ENCODE results near the gene ASB9. TPM values are rescaled to one million over a fixed set of nuclear protein-coding genes. Genes with fewer than 3 reads are reported as not detected.
"Not testable (repeated sequence)": the region's sequence is repeated elsewhere in the genome, so short reads cannot be mapped to it uniquely, and the experiment has no call there.

ASB9 gene, protein sequence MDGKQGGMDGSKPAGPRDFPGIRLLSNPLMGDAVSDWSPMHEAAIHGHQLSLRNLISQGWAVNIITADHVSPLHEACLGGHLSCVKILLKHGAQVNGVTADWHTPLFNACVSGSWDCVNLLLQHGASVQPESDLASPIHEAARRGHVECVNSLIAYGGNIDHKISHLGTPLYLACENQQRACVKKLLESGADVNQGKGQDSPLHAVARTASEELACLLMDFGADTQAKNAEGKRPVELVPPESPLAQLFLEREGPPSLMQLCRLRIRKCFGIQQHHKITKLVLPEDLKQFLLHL
- total RNA-seq = 1 to 10 TPM; 1.9 to 4.0 (median 2.7) TPM

DNA sequence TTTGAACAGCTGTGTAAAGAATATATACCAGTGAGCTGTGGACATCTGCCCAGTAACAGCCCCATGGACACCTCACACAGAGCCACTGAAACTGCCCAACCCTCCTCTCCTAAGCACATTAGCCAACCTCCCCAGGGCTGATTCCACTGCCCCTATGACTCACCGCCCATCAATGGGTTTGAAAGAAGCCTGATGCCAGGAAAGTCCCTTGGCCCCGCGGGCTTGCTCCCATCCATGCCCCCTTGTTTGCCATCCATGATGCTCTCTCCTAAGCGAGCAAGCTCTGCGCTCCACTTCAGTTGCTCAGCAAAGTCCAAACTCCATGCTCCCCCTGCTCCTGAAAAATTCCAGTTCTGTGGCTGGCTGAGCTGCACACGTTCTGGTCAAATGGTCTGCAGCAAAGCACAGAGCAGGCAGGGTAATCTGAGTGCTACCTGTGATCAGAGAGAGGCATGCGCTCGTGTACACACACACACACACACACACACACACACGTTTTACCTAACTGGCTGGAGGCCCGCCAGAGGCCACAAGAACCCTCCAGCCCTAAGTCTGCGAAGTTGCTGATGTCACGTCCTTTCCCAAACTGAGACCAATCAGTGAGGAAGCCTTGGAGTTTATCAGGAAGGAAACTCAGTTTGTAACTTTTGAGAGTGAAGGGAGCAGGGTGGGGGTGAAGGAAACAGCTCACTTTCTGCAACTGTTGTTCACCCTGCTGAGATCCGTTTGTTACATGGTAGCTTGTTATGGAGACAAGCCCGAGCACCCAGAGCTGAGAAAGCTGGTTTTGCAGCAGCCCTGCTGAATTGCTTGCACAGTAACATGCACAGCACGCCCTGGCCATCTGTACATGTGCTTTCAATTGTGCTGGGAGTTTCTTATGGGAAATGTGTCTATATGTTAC, at the start of gene ASB9:
Gene ASB9, minus strand, starts transcription at position 466 of the 904 bp plus-strand sequence. Its CDS starts 209 bp downstream, at position 257.
- TF ChIP-seq, protein P1, sequence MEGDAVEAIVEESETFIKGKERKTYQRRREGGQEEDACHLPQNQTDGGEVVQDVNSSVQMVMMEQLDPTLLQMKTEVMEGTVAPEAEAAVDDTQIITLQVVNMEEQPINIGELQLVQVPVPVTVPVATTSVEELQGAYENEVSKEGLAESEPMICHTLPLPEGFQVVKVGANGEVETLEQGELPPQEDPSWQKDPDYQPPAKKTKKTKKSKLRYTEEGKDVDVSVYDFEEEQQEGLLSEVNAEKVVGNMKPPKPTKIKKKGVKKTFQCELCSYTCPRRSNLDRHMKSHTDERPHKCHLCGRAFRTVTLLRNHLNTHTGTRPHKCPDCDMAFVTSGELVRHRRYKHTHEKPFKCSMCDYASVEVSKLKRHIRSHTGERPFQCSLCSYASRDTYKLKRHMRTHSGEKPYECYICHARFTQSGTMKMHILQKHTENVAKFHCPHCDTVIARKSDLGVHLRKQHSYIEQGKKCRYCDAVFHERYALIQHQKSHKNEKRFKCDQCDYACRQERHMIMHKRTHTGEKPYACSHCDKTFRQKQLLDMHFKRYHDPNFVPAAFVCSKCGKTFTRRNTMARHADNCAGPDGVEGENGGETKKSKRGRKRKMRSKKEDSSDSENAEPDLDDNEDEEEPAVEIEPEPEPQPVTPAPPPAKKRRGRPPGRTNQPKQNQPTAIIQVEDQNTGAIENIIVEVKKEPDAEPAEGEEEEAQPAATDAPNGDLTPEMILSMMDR (IDR thresholded peaks at IDR 0.05) = no peak
- ATAC-seq (ENCODE audit: low FRiP score) = peak; percentile 84
- no peak for DNase-seq (ENCODE audit: low spot score)

DNA sequence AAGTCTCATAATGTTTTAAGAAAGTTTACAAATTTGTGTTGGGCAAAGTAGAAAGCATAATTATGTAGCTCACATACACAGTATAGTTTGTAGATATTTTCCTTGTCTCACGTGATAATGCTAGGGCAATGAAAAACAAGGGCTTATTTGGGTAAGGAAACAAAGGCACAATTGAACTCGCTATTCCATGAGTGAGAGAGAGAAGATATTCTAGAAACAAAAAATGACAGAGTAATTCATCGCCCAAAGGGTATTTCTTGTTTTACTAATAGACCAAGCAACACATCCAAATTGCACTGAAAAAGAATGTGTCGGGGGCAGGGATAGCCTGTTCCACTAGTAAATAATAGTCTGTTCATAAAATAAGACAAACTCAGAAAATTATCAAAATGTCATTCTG, 49.2 kb upstream of the ASB9 start:
- ATAC-seq (ENCODE audit: low FRiP score) (no peak), DNase-seq (ENCODE audit: low spot score) (no peak)
- TF ChIP-seq, protein P1 (IDR thresholded peaks at IDR 0.05) = no peak

DNA sequence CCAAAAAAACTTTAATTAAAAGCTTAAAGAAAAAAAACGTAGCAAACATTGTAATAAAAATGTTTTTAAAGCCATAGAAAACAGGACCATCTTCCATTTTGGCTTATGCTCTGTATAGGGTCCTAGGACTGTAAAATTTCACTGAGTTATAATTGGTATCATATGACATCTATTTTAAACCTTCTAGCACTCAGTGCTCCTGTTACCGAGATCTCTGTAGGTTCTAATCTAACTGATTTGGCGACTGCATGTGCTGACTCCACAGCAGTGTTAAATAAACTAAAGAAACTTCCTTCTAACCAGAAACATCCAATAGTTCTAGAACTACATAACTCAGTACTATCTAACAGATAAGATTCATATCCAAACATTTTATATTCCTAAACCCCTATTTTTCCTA, 45.6 kb upstream of the ASB9 start, which contains the start of gene ASB11:
Gene ASB11, minus strand, starts transcription at position 132 of the 400 bp plus-strand sequence. Its CDS starts 35 bp downstream, at position 97.
- ATAC-seq (ENCODE audit: low FRiP score) = no peak
- DNase-seq (ENCODE audit: low spot score) = no peak
- TF ChIP-seq, protein P1 (IDR thresholded peaks at IDR 0.05) = no peak

DNA sequence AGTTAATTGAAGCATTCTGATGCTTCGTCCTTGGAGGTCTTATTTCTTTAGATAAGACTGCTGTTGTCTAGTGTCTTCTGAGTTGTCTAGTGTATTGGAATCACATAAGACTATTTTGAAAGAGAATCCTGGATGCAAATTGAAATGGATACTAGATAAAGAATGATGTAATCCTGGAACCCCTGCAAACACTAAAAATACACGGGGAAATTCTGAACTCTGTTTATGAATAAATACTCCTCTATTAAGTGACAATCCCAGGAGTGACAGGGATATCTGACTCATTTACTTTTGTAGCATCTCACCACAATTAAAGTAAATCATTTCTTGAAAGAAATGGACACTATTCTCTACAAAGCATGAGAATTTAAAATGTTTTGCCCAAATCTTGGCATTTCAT, 44.6 kb upstream of the ASB9 start:
- TF ChIP-seq, protein P1 (IDR thresholded peaks at IDR 0.05) = no peak
- ATAC-seq (ENCODE audit: low FRiP score) (no peak), DNase-seq (ENCODE audit: low spot score) (no peak)

DNA sequence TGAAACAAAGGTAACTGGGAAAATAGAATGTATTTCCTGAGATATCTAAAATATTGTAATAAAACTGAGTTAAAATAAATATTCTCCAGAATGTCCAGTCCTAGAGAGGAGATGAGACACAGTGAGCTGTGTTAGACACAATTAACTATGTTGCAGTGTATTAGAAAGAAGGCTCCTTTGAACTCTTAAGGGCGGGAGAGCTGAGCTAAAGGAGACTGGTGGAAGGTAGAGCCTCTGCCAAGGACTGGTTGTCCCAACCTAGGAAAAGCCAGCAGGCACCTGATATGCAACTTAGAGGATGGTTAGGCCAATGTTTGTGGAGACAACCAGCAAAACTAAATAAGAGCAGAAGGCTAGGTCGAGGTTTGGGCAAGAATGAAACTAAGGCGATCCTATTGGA, 41.2 kb upstream of the ASB9 start:
- no peak for DNase-seq (ENCODE audit: low spot score)
- TF ChIP-seq, protein P1 (IDR thresholded peaks at IDR 0.05) = no peak
- no peak for ATAC-seq (ENCODE audit: low FRiP score)

DNA sequence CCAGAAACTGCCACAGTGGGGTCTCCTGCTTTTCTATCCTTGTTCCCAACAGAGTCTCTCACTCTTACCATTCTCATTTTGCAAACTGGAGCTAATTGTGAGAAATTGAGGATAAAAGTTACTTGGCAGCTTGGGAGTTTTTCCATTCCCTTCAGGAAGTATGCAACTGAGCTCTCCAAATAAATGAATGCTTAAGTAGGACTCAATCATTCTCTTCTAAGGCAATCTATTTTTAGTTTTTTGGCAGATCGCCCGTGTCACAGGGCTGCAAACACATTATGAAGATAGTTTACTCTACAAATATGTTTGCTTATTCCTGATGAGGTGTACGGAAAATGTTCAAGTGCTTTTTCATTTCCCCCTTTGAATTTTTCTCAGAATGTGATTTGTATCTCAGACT, 40.2 kb upstream of the ASB9 start:
- TF ChIP-seq, protein P1 (IDR thresholded peaks at IDR 0.05) = no peak
- ATAC-seq (ENCODE audit: low FRiP score) = no peak
- no peak for DNase-seq (ENCODE audit: low spot score)

DNA sequence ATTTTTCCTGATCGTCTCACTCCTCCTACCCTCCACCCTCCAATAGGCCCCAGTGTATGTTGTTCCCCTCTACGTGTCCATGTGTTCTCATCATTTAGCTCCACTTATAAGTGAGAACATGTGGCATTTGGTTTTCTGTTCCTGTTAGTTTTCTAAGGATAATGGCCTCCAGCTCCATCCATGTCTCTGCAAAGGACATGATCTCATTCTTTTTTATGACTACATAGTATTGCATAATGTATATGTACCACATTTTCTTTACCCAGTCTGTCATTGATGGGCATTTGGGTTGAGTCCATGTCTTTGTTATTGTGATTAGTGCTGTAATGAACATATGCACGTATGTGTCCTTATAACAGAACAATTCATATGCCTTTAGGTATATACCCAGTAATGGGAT, 36.0 kb upstream of the ASB9 start:
- not testable (repeated sequence) for ATAC-seq (ENCODE audit: low FRiP score)

More for the DNA sequence above, 36.0 kb upstream of the ASB9 start:
- DNase-seq (ENCODE audit: low spot score) = not testable (repeated sequence)
